VCaP (cell line): ENCODE results near the gene TBC1D22A.

Experiments used
- H3K27ac ChIP-seq: fragments of 450-650 bp; 2 replicates; pipeline ENCODE4 v1.5.1; 2017
- CTCF ChIP-seq: fragments of 450-650 bp; conservative IDR thresholded peaks from 2 replicates; pipeline ENCODE4 v1.5.1; 2017; ENCODE audit warnings: mild to moderate bottlenecking, moderate library complexity

The TBC1D22A gene

DNA sequence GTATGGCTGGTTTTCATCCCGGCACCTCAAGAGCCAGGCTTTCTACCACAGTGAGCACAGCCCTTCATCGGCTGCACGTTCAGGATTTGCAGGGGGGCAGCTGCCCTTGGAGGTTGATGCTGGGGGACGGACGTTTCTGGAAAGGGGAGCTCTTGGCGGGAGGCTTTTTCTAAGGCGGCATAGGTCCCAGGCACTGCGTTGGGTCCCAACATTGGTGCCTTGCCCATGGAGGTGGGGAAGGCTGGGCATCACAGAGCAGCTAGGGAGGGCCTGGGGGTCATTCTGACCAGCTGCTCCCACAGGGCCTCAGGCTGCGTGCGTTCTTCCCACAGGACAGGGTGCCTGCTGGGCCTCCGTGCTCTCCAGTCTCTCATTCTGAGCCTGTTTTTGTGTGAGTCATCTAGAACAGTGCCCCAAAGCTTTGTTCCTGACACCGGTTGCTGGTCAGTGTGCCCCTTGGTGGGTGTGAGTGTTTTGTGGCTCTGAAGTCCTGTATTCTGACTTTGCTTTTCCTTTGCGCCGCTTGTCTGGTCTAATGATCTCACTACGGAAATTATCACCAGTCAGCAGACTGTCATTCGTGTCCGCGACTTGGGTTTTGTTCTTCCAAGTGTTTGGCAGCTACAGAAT lies 275.9 kb downstream of the TBC1D22A start:
- H3K27ac ChIP-seq, result no peak overlapping the region
- no peak for TF ChIP-seq CTCF

DNA sequence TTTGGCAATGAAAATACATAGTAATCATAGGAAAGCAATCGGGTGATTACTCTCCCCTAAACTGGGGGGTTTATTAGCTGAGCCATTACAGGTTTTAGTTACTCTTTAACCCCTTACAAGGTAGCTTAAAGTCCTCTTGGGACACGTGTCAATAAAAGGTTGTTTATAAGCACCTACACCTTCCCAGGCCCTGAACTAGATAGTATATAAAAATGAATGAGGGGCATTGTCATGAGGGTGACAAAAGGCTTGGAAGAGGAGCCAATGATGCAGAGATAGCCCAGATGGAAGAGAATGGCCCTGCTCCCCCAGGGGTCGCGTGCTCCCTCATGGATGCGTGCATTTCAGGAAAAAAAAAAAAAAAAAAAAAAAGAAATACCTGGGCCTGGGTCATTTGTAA lies 276.9 kb downstream of the TBC1D22A start:
- H3K27ac ChIP-seq, result no peak overlapping the region
- no peak for TF ChIP-seq CTCF

DNA sequence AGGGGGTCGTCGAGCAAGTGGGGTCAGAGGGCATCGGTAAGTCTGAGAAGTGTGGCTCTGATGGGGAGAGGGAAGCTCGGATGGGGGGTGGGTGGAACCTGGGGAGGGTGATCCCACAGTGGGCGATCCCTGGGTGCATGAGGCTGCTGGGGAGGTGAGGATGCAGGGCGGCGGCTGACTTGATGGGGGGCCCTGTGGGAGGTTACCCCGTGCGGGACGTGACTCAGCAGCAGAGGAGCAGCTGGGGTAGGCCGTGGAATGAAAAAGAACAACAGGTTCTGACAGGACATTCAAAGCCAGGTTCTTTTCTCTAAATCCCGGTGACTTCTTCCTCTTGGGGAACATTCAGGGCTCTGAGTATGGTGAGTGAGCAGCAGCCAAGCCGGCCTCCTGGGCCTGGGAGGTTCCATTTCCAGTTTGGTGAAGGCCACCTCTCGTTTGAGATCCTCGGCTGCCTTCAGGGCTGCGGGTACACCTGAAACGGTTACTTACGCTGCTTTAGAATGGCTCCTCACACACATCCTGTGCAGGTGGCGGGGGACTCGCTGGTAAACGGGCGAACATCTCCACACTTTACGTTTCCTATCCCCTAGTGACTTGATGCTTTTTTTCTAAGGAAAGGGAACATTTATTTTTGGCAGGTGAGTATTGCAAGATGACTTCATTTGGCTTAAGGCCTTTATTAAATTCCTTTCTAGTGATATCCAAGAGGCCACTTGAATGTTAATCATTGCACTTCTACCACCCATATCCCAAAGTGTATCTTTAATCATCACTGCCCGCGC lies 278.2 kb downstream of the TBC1D22A start:
- no peak overlapping the region for H3K27ac ChIP-seq
- no peak for TF ChIP-seq CTCF

GRCh38 chr22:47041271-47042115 lies 279.0 kb downstream of the TBC1D22A start:
- TF ChIP-seq CTCF, result no peak
- H3K27ac ChIP-seq, result no peak overlapping the region

DNA sequence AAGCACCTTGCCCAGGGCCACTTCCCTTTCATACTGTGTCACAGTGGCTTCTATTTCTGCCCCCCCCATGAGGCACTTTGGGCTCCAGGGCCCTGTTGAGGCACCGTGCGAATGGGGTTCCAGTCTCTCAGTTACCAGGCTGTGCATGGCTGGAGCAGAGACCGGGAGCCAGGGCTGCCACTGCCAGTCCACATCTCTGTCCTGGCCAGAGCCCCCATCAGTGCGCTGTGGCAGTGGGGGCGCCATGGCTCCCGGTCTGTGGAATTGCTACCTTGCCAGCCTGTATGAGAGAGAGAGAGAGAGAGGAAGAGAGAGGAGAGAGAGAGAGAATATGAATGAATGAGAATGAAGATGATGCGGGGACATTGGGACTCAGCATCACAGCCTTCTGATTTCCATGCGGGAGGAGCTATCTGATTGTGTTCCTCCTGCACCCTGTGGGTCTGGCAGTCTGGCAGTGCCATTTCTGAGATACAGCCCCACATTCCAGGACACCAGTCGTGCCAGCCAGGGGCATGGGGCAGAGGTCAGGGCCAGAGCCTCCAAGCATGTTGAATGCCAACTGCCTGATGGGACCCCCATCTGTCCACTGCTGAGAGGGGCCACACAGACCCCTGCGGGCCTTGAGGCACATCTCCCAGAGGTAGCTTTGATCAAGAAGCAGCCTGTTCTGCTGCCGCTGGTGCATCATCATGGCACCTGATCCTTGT lies 279.8 kb downstream of the TBC1D22A start:
- H3K27ac ChIP-seq, result no peak overlapping the region
- TF ChIP-seq CTCF, result no peak

- no peak overlapping the region for H3K27ac ChIP-seq
- TF ChIP-seq CTCF, result no peak
Observed at GRCh38 chr22:47042861-47043496, 280.5 kb downstream of the TBC1D22A start.
